ENCODE data around the gene REXO1.
"Not testable (repeated sequence)": the region's sequence is repeated elsewhere in the genome, so short reads cannot be mapped to it uniquely, and the experiment has no call there.

REXO1 gene

DNA sequence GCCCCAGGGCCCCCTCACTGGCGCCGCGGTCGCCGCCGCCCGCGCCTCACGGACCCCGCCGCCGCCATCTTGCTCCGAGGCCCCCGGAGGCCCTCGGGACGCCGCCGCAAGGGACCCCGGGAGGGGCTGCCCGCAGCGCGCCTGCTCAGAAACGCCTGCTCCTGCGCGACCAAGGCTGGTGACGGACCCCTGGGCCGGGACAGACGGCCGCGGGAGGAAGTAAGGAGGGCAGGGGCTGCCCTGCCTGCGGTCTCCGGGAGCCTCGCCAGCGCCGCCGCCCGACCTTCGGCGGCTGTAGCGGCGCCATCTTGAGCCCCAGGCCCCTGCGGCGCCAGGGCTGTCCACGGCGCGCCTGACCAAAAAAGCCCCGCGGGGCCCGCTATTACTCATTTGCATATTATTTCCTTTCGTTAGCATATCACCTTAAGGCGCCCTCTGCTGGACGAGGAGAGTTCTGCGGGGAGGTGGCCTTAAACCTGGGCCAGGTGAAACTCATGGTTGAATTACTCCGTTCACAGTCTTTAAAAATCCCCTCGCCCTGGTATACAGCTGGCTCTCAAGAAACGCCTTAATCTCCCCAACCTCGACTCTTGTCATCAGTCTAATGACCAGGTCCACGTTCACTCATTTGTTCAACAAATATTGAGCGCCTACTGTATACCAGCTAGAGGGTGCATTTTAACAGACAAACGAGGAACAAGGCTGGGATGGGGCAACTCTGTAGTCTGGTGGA lies at the start of gene REXO1:
Gene REXO1 (minus strand): TSS at position 85 of the 733 bp plus-strand sequence. CDS start 125 bp downstream, outside the sequence.
- peak; percentile 97 for DNase-seq

DNA sequence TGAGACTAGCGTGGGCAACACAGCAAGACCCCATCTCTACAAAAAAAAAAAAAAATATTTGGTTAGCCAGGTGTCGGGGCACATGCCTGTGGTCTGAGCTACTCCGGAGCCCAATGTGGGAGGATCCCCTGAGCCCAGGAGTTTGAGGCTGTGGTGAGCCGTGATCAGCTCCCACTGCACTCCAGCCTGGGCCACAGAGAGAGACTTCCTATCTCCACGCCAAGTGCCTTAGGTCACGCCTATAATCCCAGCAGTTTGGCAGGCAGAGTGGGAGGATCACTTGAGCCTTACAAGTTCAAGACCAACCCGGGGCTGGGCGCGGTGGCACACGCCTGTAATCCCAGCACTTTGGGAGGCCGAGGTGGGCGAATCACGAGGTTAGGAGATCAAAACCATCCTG lies 48.2 kb upstream of the REXO1 start:
- DNase-seq, result no peak

GRCh38 chr19:1893791-1894190 lies 45.5 kb upstream of the REXO1 start:
- DNase-seq, result no peak

DNA sequence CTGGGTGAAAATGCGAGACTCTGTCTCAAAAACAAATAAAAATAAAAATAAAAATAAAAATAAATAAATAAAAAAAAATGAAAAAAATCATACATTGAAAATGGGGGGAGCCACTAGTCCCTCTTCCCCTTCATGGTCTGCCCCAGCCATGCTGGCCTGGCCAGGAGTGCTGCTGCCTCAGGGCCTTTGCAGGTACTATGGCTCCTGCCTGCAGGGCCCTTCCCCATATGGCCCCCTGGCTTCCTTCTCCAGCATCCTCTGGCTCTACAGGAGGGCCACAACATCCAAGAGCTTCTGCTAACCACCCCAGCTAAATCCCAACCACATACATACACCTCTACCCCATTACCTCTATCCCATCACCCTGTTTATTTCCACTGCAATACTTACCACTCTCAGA lies 41.6 kb upstream of the REXO1 start:
- no peak for DNase-seq

GRCh38 chr19:1888385-1888784 lies 40.1 kb upstream of the REXO1 start:
- no peak for DNase-seq

DNA sequence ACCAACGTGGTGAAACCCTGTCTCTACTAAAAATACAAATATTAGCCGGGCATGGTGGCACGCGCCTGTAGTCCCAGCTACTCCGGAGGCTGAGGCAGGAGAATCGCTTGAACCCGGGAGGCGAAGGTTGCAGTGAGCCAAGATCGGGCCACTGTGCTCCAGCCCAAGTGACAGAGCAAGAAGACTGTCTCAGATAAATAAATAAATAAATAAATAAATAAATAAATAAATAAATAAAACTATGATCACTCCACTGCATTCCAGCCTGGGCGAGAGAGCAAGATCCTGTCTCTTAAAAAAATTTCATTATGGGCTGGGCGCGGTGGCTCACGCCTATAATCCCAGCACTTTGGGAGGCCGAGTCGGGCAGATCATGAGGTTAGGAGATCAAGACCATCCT lies 38.1 kb upstream of the REXO1 start:
- DNase-seq, result not testable (repeated sequence)

GRCh38 chr19:1885398-1886119 lies 37.3 kb upstream of the REXO1 start, which contains the start of gene ABHD17A:
TSS of gene ABHD17A (minus strand) at chr19:1885496. CDS start at chr19:1881566, 3,930 bp downstream.
- peak; percentile 88 to 98 for DNase-seq

GRCh38 chr19:1884719-1885334 lies 36.5 kb upstream of the REXO1 start:
- no peak for DNase-seq

GRCh38 chr19:1884291-1884718 lies 36.0 kb upstream of the REXO1 start:
- no peak for DNase-seq

- DNase-seq, result no peak
Observed at GRCh38 chr19:1883784-1884183, 35.5 kb upstream of the REXO1 start.

DNA sequence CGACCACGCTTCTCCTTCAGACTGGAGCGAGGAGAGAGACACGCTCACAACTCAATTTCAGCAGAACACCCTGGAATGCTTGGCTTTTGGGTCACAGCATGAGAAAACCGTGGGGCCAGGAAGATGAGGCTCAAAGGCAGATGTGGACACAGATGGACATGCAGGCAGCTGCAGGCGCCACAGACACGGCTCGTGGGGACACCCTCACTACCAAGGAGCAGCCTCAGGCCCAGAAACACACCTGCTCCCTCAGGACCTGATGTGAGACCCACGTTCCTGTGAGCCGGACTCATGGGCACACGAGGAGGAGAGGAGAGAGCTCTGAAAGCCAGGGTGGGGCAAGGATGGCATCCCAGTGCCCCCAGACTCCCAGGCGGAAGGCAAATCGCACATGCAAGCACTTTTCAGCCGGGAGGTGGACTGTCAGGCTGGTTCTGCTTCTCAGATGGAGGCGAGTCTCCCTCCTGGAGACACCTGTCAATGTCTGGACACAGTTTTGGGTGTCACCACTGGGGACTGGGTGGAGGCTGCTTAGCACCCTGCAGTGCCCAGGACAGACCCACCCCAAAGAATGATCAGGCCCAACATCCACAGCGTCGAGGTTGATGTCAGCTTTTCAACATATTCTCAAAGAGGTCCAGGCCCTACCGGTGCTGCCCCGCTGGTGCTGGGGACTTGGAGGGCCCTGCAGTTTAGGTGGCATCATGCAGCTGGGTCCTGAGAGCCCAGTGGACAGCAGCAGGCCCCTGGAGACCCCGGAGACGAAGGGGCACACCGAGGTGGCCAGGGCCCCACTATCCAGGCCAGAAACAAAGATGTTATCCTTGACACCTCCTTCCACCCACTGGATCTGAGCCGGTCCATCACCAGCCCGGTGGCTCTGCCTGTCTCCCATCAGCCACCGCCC lies 34.8 kb upstream of the REXO1 start:
- no peak for DNase-seq

- no peak for DNase-seq
Observed at GRCh38 chr19:1882089-1882785, 34.0 kb upstream of the REXO1 start.

DNA sequence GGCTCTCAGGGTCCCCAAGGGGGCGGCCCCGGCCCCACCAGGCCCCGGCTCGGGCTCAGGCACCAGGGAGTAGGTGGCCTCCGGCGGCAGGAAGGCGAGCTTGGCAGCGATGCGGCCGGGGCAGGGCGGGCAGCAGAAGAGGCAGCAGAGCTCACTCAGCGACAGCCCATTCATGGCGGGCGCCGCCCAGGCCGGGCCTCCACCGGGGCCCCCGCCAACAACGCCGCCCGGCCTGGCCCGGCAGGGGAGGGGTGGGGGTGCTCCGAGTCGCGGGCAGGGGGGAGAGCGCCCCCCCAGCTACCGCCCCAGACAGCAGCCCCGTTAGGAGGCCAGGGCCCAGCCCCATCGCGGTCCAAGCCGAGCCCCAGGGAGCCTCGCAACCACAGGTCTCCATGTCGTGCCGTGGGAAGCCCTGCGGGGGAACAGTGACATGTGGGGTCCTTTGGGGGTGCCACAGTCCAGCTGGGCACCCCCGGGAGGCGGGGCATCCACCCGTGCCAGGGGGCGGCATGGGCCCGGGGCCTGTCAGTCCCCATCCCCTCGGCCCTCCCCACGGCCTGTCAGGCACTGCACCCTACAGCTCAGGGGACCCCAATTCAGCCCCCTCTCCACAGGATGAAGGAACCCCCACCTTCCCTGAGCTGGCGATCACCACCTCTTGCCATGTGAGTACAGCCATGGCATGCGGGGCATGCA lies 33.3 kb upstream of the REXO1 start:
- not testable (repeated sequence) for DNase-seq

DNA sequence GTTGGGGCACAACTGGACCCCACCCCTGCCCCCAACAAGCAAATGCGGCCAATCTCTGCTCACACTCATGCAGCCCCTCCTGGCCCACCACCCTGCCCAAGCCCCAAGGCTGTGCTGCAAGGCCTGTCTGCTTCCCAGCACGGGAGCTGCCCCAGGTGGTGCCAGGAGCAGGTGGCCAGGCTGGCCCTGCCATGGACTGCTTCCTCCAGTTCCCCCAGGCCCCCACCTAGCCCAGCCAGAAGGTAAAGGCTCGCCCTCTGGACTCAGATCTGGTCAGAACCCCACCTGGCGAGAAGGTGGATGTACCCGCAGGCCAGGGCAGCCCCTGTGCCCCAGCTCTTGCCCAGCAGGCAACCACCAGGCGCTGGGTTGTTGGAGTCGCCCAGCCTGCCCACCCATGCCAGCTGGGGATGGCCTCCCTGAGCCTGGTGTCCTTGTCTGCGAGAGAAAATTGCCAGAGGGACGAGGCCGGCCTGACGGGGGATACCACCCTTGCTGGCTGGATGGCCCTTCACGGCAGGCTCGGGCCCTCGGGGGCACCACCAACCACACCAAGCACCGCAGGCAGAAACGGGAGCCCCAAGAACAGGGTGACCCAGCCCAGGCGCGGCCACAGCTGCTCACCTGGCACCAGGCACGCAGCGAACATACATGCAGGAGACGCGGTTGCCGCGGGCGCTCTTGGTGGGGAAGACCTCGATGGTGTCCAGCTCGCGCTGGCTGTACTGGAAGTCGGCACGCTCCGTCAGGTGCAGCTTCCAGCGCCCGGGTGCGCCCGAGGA lies 32.5 kb upstream of the REXO1 start:
- DNase-seq, result no peak

DNA sequence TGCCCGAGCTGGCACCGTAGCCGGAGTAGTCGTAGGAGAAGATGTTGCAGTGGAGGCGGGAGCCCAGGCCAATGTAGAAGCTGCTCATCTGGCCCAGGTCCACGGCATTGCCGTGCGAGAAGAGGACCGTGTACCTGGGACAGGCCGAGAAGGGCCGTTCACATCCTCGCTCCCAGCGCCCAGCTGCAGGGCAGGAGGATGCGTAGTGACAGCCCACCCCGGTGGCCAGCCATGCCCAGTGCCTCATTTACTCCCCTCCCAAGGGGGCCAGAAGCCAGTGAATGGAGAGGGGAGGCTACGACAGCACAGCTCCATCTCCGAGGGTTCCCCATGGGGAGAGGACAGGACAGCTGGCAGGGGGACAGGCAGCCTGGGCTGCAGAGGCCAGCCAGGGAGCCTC lies 31.7 kb upstream of the REXO1 start:
- DNase-seq, result not testable (repeated sequence)

DNA sequence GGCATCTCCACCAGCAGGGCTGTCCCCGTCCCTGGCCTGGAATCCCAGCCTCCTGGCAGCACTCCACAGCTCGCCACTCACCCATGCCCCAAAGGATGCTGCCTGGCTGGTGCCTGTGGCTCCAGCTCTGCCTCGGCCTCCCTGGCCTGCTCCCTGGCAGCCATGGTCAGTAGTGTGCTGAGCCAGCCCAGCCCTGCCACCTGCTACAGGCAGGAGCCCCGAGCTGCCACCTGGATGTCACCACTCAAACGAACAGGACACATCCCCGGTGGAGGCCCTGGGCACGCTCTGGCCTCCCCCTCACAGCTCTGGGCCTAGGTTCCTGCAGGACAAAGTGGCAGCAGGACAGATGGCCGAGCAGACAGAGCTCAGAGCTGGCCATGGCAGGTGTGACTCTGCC lies 30.3 kb upstream of the REXO1 start:
- not testable (repeated sequence) for DNase-seq

DNA sequence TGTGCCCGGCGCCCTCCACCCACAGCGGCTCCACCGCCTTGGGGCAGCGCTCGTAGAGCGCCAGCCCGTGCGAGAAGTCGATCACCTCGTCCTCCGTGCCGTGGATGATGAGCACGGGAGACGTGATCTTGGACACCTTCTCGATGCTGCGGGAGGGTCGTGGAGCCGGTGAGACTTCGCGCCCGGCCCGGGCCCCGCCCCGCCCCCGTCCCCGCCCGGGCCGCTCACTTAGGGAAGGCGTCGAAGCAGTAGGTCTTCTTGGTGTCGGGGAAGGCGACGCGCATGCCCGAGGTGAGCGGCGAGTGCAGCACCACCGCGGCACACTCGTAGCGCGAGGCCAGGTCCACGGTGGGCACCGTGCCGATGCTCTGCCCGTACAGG lies 29.0 kb upstream of the REXO1 start:
- not testable (repeated sequence) for DNase-seq

DNA sequence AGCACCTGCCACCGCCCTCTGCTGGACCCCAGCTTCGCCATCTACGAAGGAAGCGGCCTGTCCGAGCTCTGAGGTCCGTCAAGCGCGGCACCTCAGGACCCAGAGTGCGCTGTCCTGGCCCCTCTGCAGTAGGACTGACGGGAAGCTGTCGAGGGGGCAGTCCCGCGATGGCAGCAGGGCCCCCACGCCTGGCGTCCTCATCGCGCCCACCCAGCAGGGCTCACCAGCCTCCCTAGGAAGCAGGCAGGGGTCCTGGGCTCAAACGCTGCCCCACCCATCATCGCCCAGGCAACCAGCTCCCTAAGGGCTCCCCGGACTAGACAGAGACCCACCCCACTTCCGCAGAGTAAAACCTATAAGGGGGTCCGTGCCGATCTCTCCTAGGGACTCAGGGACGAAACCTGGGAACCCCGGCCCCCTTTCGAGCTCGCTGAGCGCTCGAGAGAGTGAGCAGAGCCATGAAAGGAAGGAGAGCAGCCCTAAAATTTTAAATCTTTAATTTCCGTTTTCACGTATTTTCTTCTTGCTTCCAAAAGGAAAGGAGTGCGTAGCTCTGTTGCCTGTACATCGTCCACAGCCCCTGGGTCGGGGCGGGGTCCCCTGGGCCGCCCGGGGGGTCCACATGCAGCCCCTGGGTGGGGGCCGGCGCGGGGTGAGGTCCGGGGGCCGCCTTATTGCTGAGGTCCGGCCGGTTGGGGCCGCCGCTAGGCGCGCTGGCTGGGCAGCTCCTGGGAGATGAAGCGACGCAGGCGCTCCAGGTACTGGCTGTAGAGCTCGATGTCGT lies 28.4 kb upstream of the REXO1 start:
- DNase-seq, result not testable (repeated sequence)

DNA sequence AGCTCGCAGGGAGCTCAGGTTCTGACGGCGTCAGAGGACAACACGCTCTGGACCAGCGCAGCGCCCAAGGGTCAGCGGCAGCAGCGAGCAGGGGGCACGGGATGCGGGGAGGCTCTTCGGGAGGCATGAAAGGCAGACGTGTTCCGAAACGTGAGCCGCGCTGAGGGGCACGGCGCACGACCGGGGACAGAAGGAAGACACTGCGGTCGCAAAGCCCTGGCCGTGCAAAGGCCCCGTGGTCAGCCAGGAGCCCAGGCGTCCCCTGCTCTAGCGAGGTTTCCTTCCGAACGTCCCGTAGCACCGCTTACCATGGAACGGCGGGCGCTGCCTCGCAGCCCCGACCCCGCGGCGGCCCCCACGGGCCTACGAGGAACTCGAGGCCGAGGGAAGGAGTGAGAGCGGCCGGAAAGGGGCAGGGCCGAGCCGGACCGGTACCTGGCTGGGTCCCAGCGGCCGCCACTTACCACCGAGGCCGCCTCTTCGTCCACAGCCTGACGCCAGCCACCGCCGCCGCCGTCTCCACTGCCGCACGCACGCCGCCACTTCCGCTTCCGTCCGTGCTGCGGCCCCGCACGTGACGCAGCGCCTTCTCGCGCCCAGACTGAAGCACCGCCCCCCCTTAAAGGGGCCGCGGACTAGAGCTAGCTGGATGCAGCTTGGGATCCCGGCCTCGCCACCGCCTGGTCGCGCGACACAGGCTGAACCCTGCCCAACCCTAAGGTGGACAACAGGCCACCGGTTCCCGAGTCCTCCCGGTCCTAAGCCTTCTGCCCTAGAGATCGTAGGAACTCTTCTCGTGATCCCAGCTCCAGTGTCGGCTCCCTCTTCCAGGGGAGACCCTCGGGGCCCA lies 27.6 kb upstream of the REXO1 start:
- DNase-seq, result peak; percentile 63 to 94

Measured in NCI-H446 (cell line).